ENCODE results near the gene IRF1.
"Not testable (repeated sequence)": the region's sequence is repeated elsewhere in the genome, so short reads cannot be mapped to it uniquely, and the experiment has no call there.

Gene IRF1

DNA sequence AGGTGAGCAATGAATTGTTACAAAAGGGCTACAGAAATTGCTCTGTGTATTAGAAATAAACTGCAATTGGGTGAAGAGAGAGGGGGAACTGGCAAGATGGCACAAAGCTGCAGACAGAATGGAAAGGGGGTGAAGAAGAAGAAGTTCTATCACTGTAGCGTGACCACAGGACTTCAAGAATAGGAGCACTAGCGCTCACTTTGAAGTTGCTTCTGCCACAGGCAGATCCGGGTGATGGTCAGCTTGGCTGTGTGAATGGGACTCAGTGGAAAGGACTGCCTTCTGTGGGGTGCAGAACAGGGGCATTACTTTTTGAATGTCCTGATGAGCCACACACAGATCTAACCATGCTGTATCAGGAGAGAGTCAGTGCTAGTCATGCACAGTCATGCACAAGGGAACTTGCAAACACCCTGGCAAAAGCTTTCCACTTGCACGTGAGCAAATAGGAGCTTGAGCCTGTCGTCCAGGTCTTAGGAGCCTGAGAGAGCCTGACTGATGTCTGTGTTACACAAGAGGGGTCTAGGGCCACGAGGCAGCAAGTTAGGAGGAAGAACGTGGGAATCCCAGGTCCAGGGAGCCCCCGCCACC is 36.5 kb upstream of the IRF1 start:
- H3K4me3 ChIP-seq (ENCODE audit: control insufficient read depth in 1 of 7, extremely low read depth in 1 of 7, insufficient read depth in 4 of 7, low read depth in 2 of 7, low read length in 6 of 7), result peak overlapping the region in 4 of 7 experiments; percentile 40 to 75 (median 52)
- H3K27ac ChIP-seq (ENCODE audit: insufficient read depth in 1 of 2, low read depth in 1 of 2, low read length in 2 of 2, poor library complexity in 1 of 2, severe bottlenecking in 2 of 2), result no peak overlapping the region
- H3K9me3 ChIP-seq (ENCODE audit: control extremely low read depth in 1 of 5, control insufficient read depth in 4 of 5, insufficient read depth in 2 of 5, low read depth in 1 of 5, low read length in 4 of 5), result no peaks in the 10 kb centered on the region
- H3K36me3 ChIP-seq (ENCODE audit: control insufficient read depth in 4 of 4, insufficient read depth in 4 of 4, low read length in 3 of 4), result no peaks in the 10 kb centered on the region
- ChIA-PET POLR2A (no interaction called here), CTCF (interaction anchor here (0.6 to 3.6 kb wide), 35 partner anchors 10 to 351 kb away, joined by 3 to 23 read pairs (median 4); no protein-coding TSS in a partner anchor)
- peaks cover 22 to 73% (median 53%) of the 10 kb centered on the region in 4 experiments for H3K4me1 ChIP-seq (ENCODE audit: control extremely low read depth in 1 of 4, control insufficient read depth in 4 of 4, insufficient read depth in 4 of 4, low read length in 3 of 4)
- 44% methylated on average over 8 of the region's 8 CpGs for WGBS (ENCODE audit: insufficient coverage)
- peak; percentile 49 to 85 (median 77) for DNase-seq
- no peaks in the 10 kb centered on the region for H3K27me3 ChIP-seq (replicated peaks in 2 of 5; ENCODE audit: control insufficient read depth in 4 of 5, insufficient read depth in 5 of 5, low read length in 4 of 5)

DNA sequence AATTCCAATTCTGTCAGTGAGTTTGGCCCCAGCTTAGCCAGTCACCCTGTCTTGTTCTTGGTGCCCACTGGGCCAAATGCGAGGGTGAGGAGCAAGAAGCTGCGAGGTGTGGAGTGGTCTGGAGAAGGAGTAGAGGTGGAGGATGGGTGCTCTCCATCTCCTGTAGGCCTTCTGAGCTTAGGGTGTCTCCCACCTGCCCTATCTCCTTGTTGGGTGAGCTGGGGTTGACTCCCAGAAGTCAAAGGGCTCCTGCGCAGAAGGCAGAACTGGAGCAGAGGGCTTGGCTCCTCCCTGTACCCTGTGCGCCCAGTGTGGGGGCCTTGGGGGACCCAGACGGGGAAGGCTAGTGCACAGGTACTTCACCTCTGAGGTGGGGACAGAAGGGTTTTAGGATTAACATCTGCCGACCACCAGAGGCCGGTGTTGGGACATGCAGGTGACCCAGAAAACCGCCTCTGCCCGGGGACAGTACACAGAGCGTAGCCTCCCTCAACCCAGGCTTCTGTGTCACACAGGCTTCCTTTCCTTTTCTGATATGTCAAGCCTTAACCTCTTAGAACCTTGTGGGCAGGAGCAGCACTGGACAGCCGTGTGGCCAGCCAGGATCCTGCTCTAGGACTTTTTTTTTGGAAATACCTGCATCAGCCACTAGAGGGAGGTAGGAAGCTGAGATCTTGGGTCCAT is 35.9 kb upstream of the IRF1 start:
- Histone ChIP-seq H3K4me1 (ENCODE audit: control extremely low read depth in 1 of 4, control insufficient read depth in 4 of 4, insufficient read depth in 4 of 4, low read length in 3 of 4) (peaks cover 22 to 67% (median 48%) of the 10 kb centered on the region in 4 experiments), H3K9me3 (ENCODE audit: control extremely low read depth in 1 of 5, control insufficient read depth in 4 of 5, insufficient read depth in 2 of 5, low read depth in 1 of 5, low read length in 4 of 5) (peaks cover 0 to 1% (median 0%) of the 10 kb centered on the region in 5 experiments), H3K36me3 (ENCODE audit: control insufficient read depth in 4 of 4, insufficient read depth in 4 of 4, low read length in 3 of 4) (no peaks in the 10 kb centered on the region), H3K27ac (ENCODE audit: insufficient read depth in 1 of 2, low read depth in 1 of 2, low read length in 2 of 2, poor library complexity in 1 of 2, severe bottlenecking in 2 of 2) (no peak overlapping the region), H3K27me3 (replicated peaks in 2 of 5; ENCODE audit: control insufficient read depth in 4 of 5, insufficient read depth in 5 of 5, low read length in 4 of 5) (no peaks in the 10 kb centered on the region), H3K4me3 (ENCODE audit: control insufficient read depth in 1 of 7, extremely low read depth in 1 of 7, insufficient read depth in 4 of 7, low read depth in 2 of 7, low read length in 6 of 7) (peak overlapping the region in 6 of 7 experiments; percentile 32 to 75 (median 42))
- DNase-seq, result peak; percentile 47 to 66 (median 60)
- ChIA-PET CTCF (interaction anchor here (0.6 to 3.6 kb wide), 42 partner anchors 11 to 351 kb away, joined by 3 to 23 read pairs (median 3); no protein-coding TSS in a partner anchor), POLR2A (no interaction called here)
- 39% methylated on average over 10 of the region's 11 CpGs for WGBS (ENCODE audit: insufficient coverage)

DNA sequence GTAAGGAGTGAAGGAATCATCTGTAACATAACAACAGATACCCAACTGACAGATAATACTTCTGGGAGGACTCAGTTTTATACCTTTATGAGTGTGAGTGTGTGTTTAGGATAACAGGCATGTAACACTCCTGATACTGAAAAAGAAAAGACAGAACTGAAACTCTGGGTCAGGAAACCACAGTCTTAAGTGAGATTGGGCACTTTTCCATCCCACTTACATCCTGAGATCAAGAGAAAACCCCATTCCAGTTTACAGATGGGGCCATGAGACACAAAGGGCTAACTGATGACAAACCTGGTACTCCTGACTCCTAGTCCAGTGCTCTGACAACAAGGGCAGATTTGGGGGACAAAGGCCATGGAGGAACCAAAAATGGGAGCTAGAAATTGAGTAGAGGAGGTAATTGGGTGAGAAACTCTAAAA is 34.7 kb upstream of the IRF1 start:
- peaks cover 0 to 2% (median 0%) of the 10 kb centered on the region in 5 experiments for H3K9me3 ChIP-seq (ENCODE audit: control extremely low read depth in 1 of 5, control insufficient read depth in 4 of 5, insufficient read depth in 2 of 5, low read depth in 1 of 5, low read length in 4 of 5)
- CTCF ChIA-PET, result interaction anchor here (1.0 to 3.6 kb wide), 9 partner anchors 16 to 294 kb away, joined by 3 to 23 read pairs (median 6); no protein-coding TSS in a partner anchor
- no peak overlapping the region for H3K27ac ChIP-seq (ENCODE audit: insufficient read depth in 1 of 2, low read depth in 1 of 2, low read length in 2 of 2, poor library complexity in 1 of 2, severe bottlenecking in 2 of 2)
- peak in 2 of 3 donors; percentile 42 to 44 for DNase-seq
- POLR2A ChIA-PET, result interaction anchor here (0.7 kb wide), 1 partner anchor 329 kb away, joined by 3 read pairs; no protein-coding TSS in a partner anchor
- no peaks in the 10 kb centered on the region for H3K27me3 ChIP-seq (replicated peaks in 2 of 5; ENCODE audit: control insufficient read depth in 4 of 5, insufficient read depth in 5 of 5, low read length in 4 of 5)
- H3K4me1 ChIP-seq (ENCODE audit: control extremely low read depth in 1 of 4, control insufficient read depth in 4 of 4, insufficient read depth in 4 of 4, low read length in 3 of 4), result peaks cover 22 to 56% (median 46%) of the 10 kb centered on the region in 4 experiments
- no peaks in the 10 kb centered on the region for H3K36me3 ChIP-seq (ENCODE audit: control insufficient read depth in 4 of 4, insufficient read depth in 4 of 4, low read length in 3 of 4)
- H3K4me3 ChIP-seq (ENCODE audit: control insufficient read depth in 1 of 7, extremely low read depth in 1 of 7, insufficient read depth in 4 of 7, low read depth in 2 of 7, low read length in 6 of 7), result peak overlapping the region in 1 of 7 experiments; percentile 20

DNA sequence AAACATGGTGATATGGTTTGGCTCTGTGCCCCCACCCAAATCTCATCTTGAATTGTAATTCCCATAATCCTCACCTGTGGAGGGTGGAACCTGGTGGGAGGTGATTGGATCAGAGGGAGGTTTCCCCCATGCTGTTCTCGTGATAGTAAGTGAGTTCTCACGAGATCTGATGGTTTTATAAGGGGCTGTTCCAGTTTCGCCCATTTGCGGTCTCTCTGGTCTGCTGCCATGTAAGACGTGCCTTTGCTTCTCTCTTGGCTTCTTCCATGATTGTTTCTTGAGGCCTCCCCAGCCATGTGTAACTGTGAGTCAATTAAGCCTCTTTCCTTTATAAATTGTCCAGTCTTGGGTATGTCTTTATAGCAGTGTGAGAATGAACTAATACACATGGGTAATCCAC is 34.3 kb upstream of the IRF1 start:
- H3K27me3 ChIP-seq (replicated peaks in 2 of 5; ENCODE audit: control insufficient read depth in 4 of 5, insufficient read depth in 5 of 5, low read length in 4 of 5); H3K27ac ChIP-seq (ENCODE audit: insufficient read depth in 1 of 2, low read depth in 1 of 2, low read length in 2 of 2, poor library complexity in 1 of 2, severe bottlenecking in 2 of 2); H3K9me3 ChIP-seq (ENCODE audit: control extremely low read depth in 1 of 5, control insufficient read depth in 4 of 5, insufficient read depth in 2 of 5, low read depth in 1 of 5, low read length in 4 of 5); H3K36me3 ChIP-seq (ENCODE audit: control insufficient read depth in 4 of 4, insufficient read depth in 4 of 4, low read length in 3 of 4); DNase-seq; H3K4me3 ChIP-seq (ENCODE audit: control insufficient read depth in 1 of 7, extremely low read depth in 1 of 7, insufficient read depth in 4 of 7, low read depth in 2 of 7, low read length in 6 of 7): not testable (repeated sequence)
- CTCF ChIA-PET, result interaction anchor here (0.6 to 1.9 kb wide), 3 partner anchors 16 to 20 kb away, joined by 3 to 7 read pairs (median 5); no protein-coding TSS in a partner anchor
- peaks cover 22 to 54% (median 46%) of the 10 kb centered on the region in 4 experiments for H3K4me1 ChIP-seq (ENCODE audit: control extremely low read depth in 1 of 4, control insufficient read depth in 4 of 4, insufficient read depth in 4 of 4, low read length in 3 of 4)
- 96% methylated on average over 5 of the region's 5 CpGs for WGBS (ENCODE audit: insufficient coverage)
- POLR2A ChIA-PET, result interaction anchor here (0.7 kb wide), 1 partner anchor 329 kb away, joined by 3 read pairs; no protein-coding TSS in a partner anchor

DNA sequence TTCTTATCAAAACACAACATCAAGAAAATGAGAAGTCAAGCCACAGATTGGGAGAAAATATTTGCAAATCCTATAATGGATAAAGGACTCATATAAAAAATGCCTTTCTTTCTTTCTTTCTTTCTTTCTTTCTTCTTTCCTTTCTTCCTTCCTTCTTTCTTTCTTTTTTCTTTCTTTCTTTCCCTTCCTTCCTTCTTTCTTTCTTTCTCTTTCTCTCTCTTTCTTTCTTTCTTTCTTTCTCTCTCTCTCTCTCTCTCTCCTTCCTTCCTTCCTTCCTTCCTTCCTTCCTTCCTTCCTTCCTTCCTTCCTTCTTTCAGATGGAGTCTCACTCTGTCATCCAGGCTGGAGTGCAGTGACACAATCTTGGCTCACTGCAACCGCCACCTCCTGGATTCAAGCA is 31.5 kb upstream of the IRF1 start:
- H3K9me3 ChIP-seq (ENCODE audit: control extremely low read depth in 1 of 5, control insufficient read depth in 4 of 5, insufficient read depth in 2 of 5, low read depth in 1 of 5, low read length in 4 of 5); DNase-seq; H3K4me3 ChIP-seq (ENCODE audit: control insufficient read depth in 1 of 7, extremely low read depth in 1 of 7, insufficient read depth in 4 of 7, low read depth in 2 of 7, low read length in 6 of 7); H3K27me3 ChIP-seq (replicated peaks in 2 of 5; ENCODE audit: control insufficient read depth in 4 of 5, insufficient read depth in 5 of 5, low read length in 4 of 5); H3K36me3 ChIP-seq (ENCODE audit: control insufficient read depth in 4 of 4, insufficient read depth in 4 of 4, low read length in 3 of 4); POLR2A ChIA-PET; H3K27ac ChIP-seq (ENCODE audit: insufficient read depth in 1 of 2, low read depth in 1 of 2, low read length in 2 of 2, poor library complexity in 1 of 2, severe bottlenecking in 2 of 2): not testable (repeated sequence)
- 80% methylated on average over 1 of the region's 1 CpG for WGBS (ENCODE audit: insufficient coverage)
- CTCF ChIA-PET, result interaction anchor here (2.3 kb wide), 1 partner anchor 16 kb away, joined by 6 read pairs; no protein-coding TSS in a partner anchor
- peaks cover 8 to 26% (median 20%) of the 10 kb centered on the region in 4 experiments for H3K4me1 ChIP-seq (ENCODE audit: control extremely low read depth in 1 of 4, control insufficient read depth in 4 of 4, insufficient read depth in 4 of 4, low read length in 3 of 4)

DNA sequence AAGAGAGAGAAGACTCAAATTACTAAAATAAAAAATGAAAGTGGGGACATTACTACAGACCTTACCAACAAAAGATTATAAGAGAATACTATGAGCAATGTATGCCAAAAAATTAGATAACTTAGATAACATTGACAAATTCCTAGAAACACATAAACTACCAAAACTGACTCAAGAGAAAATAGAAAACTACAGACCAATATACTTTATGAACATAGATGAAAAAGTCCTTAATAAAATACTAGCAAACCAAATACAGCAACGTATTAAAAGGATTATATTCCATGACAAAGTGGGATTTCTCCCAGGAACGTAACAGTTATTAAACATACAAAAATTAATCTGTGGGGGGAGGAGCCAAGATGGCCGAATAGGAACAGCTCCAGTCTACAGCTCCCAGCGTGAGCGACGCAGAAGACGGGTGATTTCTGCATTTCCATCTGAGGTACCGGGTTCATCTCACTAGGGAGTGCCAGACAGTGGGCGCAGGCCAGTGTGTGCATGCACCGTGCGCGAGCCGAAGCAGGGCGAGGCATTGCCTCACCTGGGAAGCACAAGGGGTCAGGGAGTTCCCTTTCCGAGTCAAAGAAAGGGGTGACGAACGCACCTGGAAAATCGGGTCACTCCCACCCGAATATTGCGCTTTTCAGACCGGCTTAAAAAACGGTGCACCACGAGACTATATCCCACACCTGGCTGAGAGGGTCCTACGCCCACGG is 23.2 kb upstream of the IRF1 start:
- DNase-seq; H3K36me3 ChIP-seq (ENCODE audit: control insufficient read depth in 4 of 4, insufficient read depth in 4 of 4, low read length in 3 of 4); H3K27ac ChIP-seq (ENCODE audit: insufficient read depth in 1 of 2, low read depth in 1 of 2, low read length in 2 of 2, poor library complexity in 1 of 2, severe bottlenecking in 2 of 2); H3K27me3 ChIP-seq (replicated peaks in 2 of 5; ENCODE audit: control insufficient read depth in 4 of 5, insufficient read depth in 5 of 5, low read length in 4 of 5); POLR2A ChIA-PET; H3K4me3 ChIP-seq (ENCODE audit: control insufficient read depth in 1 of 7, extremely low read depth in 1 of 7, insufficient read depth in 4 of 7, low read depth in 2 of 7, low read length in 6 of 7); CTCF ChIA-PET; H3K4me1 ChIP-seq (ENCODE audit: control extremely low read depth in 1 of 4, control insufficient read depth in 4 of 4, insufficient read depth in 4 of 4, low read length in 3 of 4): not testable (repeated sequence)
- peaks cover 0 to 13% (median 4%) of the 10 kb centered on the region in 5 experiments for H3K9me3 ChIP-seq (ENCODE audit: control extremely low read depth in 1 of 5, control insufficient read depth in 4 of 5, insufficient read depth in 2 of 5, low read depth in 1 of 5, low read length in 4 of 5)
- no CpG with 5 or more reads among the region's 25 CpGs for WGBS (ENCODE audit: insufficient coverage)
